Tibial nerve (tissue), 4 donors: ENCODE measurements around the gene PHKB. TPM values are rescaled to one million over a fixed set of nuclear protein-coding genes. Genes with fewer than 3 reads are reported as not detected.
"Not testable (repeated sequence)": the region's sequence is repeated elsewhere in the genome, so short reads cannot be mapped to it uniquely, and the experiment has no call there.

Experiments
- DNase-seq, 2 donors: peaks; one replicate each; pipeline ENCODE4 v3.0.0-alpha.2; 2019; ENCODE audit warnings: low spot score in 2 of 2
- H3K27ac ChIP-seq, 4 donors: fragments of 200-600 bp; sonication (generic) in 3 of 4; one replicate each; pipeline ENCODE4 v1.5.1; 2017 to 2019; ENCODE audit warnings: mild to moderate bottlenecking in 1 of 4
- H3K27me3 ChIP-seq, 2 donors: fragments of 200-600 bp; sonication (generic) in 1 of 2; one replicate each; pipeline versions ENCODE4 v1.5.1 to v1.6.0; 2017 to 2019
- H3K36me3 ChIP-seq, 3 donors: fragments of 200-600 bp; sonication (generic); one replicate each; pipeline ENCODE4 v1.5.1; 2018 to 2019
- H3K4me1 ChIP-seq, 4 donors: fragments of 200-600 bp; sonication (generic) in 3 of 4; one replicate each; pipeline ENCODE4 v1.5.1; 2017 to 2019
- H3K4me3 ChIP-seq, 4 donors: fragments of 200-600 bp; sonication (generic) in 3 of 4; one replicate each; pipeline ENCODE4 v1.5.1; 2017 to 2019; ENCODE audit warnings: mild to moderate bottlenecking in 1 of 4, moderate library complexity in 1 of 4
- H3K9me3 ChIP-seq, 4 donors: fragments of 200-600 bp; sonication (generic) in 3 of 4; one replicate each; pipeline ENCODE4 v1.5.1; 2017 to 2019
- CTCF ChIP-seq, 5 experiments: fragments of 200-600 bp in 3 of 5; fragments of 450-650 bp in 2 of 5; sonication (generic) in 3 of 5; IDR thresholded peaks; one replicate each; pipeline ENCODE4 v1.5.1; 2016 to 2019; ENCODE audit warnings: antibody characterized with exemption in 5 of 5, mild to moderate bottlenecking in 3 of 5, moderate library complexity in 2 of 5
- EP300 ChIP-seq, 2 donors: sonication (generic); formaldehyde crosslinking; IDR thresholded peaks; one replicate each; pipeline ENCODE4 v1.6.1; 2017; ENCODE audit warnings: antibody characterized with exemption in 2 of 2, mild to moderate bottlenecking in 1 of 2
- POLR2A ChIP-seq, 2 donors: fragments of 450-650 bp; IDR thresholded peaks; one replicate each; pipeline ENCODE4 v1.6.1; 2017; ENCODE audit warnings: antibody characterized with exemption in 2 of 2, mild to moderate bottlenecking in 2 of 2, moderate library complexity in 2 of 2
- WGBS, 2 donors: methylation state at CpG; one replicate each; pipeline ENCODE4 v1.1.5; 2018; 5-methylcytosine and 5-hydroxymethylcytosine counted together
- total RNA-seq, 4 donors: library from RNA; depleted of rRNA; stranded (reverse); fragments of >200 nt; gene quantifications; one replicate each; pipeline ENCODE4 v1.1.0, GENCODE V29; 2016

PHKB gene
- total RNA-seq, 4 donors from 2014 or later, result 80.1 to 93.7 (median 82.4) TPM

- H3K27me3 ChIP-seq, result no peaks in the 10 kb centered on the region
- TF ChIP-seq POLR2A (IDR thresholded peaks at IDR 0.05), result no peak
- no peak for TF ChIP-seq CTCF (IDR thresholded peaks at IDR 0.05)
- TF ChIP-seq EP300 (IDR thresholded peaks at IDR 0.05), result no peak
- no peak for DNase-seq
- WGBS, 2 donors, result 93 to 100% methylated on average over 3 to 8 of the region's 8 CpGs
- H3K9me3 ChIP-seq, result peaks cover 0 to 6% (median 0%) of the 10 kb centered on the region in 4 donors
- no peaks in the 10 kb centered on the region for H3K4me1 ChIP-seq
- no peak overlapping the region for H3K27ac ChIP-seq
- no peak overlapping the region for H3K4me3 ChIP-seq
- H3K36me3 ChIP-seq, result peaks cover 0 to 47% (median 0%) of the 10 kb centered on the region in 3 donors
These were observed 72.7 kb downstream of the PHKB start for GRCh38 chr16:47533744-47534292.

GRCh38 chr16:47538472-47538871 is 77.3 kb downstream of the PHKB start:
- TF ChIP-seq CTCF (IDR thresholded peaks at IDR 0.05) (no peak), POLR2A (IDR thresholded peaks at IDR 0.05) (no peak), EP300 (IDR thresholded peaks at IDR 0.05) (no peak)
- peaks cover 0 to 41% (median 9%) of the 10 kb centered on the region in 4 donors for H3K9me3 ChIP-seq
- no peak overlapping the region for H3K27ac ChIP-seq

GRCh38 chr16:47539707-47540670 is 78.9 kb downstream of the PHKB start:
- H3K36me3 ChIP-seq, result peaks cover 0 to 67% (median 0%) of the 10 kb centered on the region in 3 donors
- not testable (repeated sequence) for DNase-seq, H3K4me1 ChIP-seq, H3K27me3 ChIP-seq, H3K4me3 ChIP-seq, H3K27ac ChIP-seq
- 95% methylated on average over 13 of the region's 13 CpGs for WGBS, 2 donors
- H3K9me3 ChIP-seq, result peaks cover 0 to 53% (median 14%) of the 10 kb centered on the region in 4 donors

More at GRCh38 chr16:47538472-47538871, 77.3 kb downstream of the PHKB start:
- Histone ChIP-seq H3K4me3 (no peak overlapping the region), H3K27me3 (no peaks in the 10 kb centered on the region), H3K36me3 (peaks cover 0 to 72% (median 0%) of the 10 kb centered on the region in 3 donors), H3K4me1 (no peaks in the 10 kb centered on the region)
- 87 to 100% methylated on average over 1 of the region's 1 CpG for WGBS, 2 donors
- no peak for DNase-seq

- H3K9me3 ChIP-seq, result peaks cover 0 to 65% (median 16%) of the 10 kb centered on the region in 4 donors
- H3K27ac ChIP-seq, H3K4me3 ChIP-seq, H3K27me3 ChIP-seq, DNase-seq, H3K4me1 ChIP-seq: not testable (repeated sequence)
- H3K36me3 ChIP-seq, result peaks cover 0 to 71% (median 0%) of the 10 kb centered on the region in 3 donors
- 95 to 98% methylated on average over 3 of the region's 3 CpGs for WGBS, 2 donors
These were observed 80.0 kb downstream of the PHKB start for GRCh38 chr16:47541135-47541534.

GRCh38 chr16:47544255-47544654 is 83.1 kb downstream of the PHKB start:
- not testable (repeated sequence) for H3K4me3 ChIP-seq, H3K27ac ChIP-seq, H3K27me3 ChIP-seq, DNase-seq, H3K4me1 ChIP-seq
- Histone ChIP-seq H3K36me3 (peaks cover 0 to 82% (median 8%) of the 10 kb centered on the region in 3 donors), H3K9me3 (peaks cover 0 to 73% (median 21%) of the 10 kb centered on the region in 4 donors)
- WGBS, 2 donors, result 94 to 97% methylated on average over 6 of the region's 6 CpGs

- WGBS, 2 donors, result 97 to 99% methylated on average over 3 of the region's 3 CpGs
- H3K4me1 ChIP-seq, DNase-seq, H3K27me3 ChIP-seq, H3K4me3 ChIP-seq, H3K27ac ChIP-seq: not testable (repeated sequence)
- Histone ChIP-seq H3K9me3 (peaks cover 0 to 41% (median 8%) of the 10 kb centered on the region in 4 donors), H3K36me3 (peaks cover 4 to 95% (median 14%) of the 10 kb centered on the region in 3 donors)
These were observed 90.1 kb downstream of the PHKB start for GRCh38 chr16:47551185-47551584.

- WGBS, 2 donors, result 96 to 98% methylated on average over 3 of the region's 3 CpGs
- not testable (repeated sequence) for DNase-seq, H3K27ac ChIP-seq, H3K4me1 ChIP-seq, H3K4me3 ChIP-seq, H3K27me3 ChIP-seq
- Histone ChIP-seq H3K9me3 (peaks cover 0 to 36% (median 5%) of the 10 kb centered on the region in 4 donors), H3K36me3 (peaks cover 4 to 90% (median 10%) of the 10 kb centered on the region in 3 donors)
These were observed 90.6 kb downstream of the PHKB start for GRCh38 chr16:47551767-47552166.
